K562 (cell line): ENCODE measurements around the gene MTFR2. TPM values are rescaled to one million over a fixed set of nuclear protein-coding genes. Genes with fewer than 3 reads are reported as not detected.

Experiments used
- CREB1 ChIP-seq, 2 experiments: sonication (generic) in 1 of 2; formaldehyde crosslinking in 1 of 2; IDR thresholded peaks; 2 replicates each; pipeline versions ENCODE4 v1.6.1 to v1.8.0; 2012 to 2022; ENCODE audit warnings: inconsistent platforms in 1 of 2, mild to moderate bottlenecking in 1 of 2, missing genetic modification reagents in 1 of 2, moderate library complexity in 1 of 2
- GABPB2 ChIP-seq: fragments of 250-450 bp; sonication (Bioruptor Pico); conservative IDR thresholded peaks from 2 replicates; pipeline ENCODE4 v1.5.1; 2021; ENCODE audit warnings: mild to moderate bottlenecking
- HLTF ChIP-seq: fragments of 450-650 bp; IDR thresholded peaks from 2 replicates; pipeline ENCODE4 v1.6.1; 2016
- NFIX ChIP-seq: fragments of 250-450 bp; sonication (Bioruptor Pico); IDR thresholded peaks from 2 replicates; pipeline ENCODE4 v1.4.0; 2020; ENCODE audit warnings: low read depth, mild to moderate bottlenecking, moderate library complexity
- TCF7L2 ChIP-seq: fragments of 150-350 bp; IDR thresholded peaks from 2 replicates; pipeline ENCODE4 v1.6.1; 2016; ENCODE audit warnings: low read depth, mild to moderate bottlenecking, low read length, moderate library complexity
- TOE1 ChIP-seq, 2 experiments: fragments of 450-650 bp in 1 of 2; sonication (generic) in 1 of 2; formaldehyde crosslinking in 1 of 2; IDR thresholded peaks; 2 replicates each; pipeline versions ENCODE4 v1.7.1 to v1.8.0; 2016 to 2022; ENCODE audit warnings: borderline replicate concordance in 2 of 2, mild to moderate bottlenecking in 2 of 2, antibody characterized with exemption in 1 of 2, inconsistent platforms in 1 of 2, low read depth in 1 of 2, missing genetic modification reagents in 1 of 2, moderate library complexity in 1 of 2
- ZFP36 ChIP-seq: fragments of 150-350 bp; IDR thresholded peaks from 2 replicates; pipeline ENCODE4 v1.6.1; 2018; ENCODE audit warnings: low read length, low read depth; ENCODE audit not compliant: partially characterized antibody
- ZKSCAN8 ChIP-seq: fragments of 200-800 bp; sonication (Bioruptor generic); IDR thresholded peaks from 2 replicates; pipeline ENCODE4 v1.6.1; 2016; ENCODE audit warnings: missing genetic modification characterization, missing compliant biosample characterization
- ZNF143 ChIP-seq: sonication (generic); formaldehyde crosslinking; IDR thresholded peaks from 2 replicates; pipeline ENCODE4 v1.9.0; 2022; ENCODE audit warnings: mild to moderate bottlenecking, missing genetic modification reagents
- ZNF436 ChIP-seq: fragments of 250-450, 450-650 bp; sonication (Bioruptor Pico); formaldehyde crosslinking; IDR thresholded peaks from 2 replicates; pipeline ENCODE4 v1.7.0; 2020; ENCODE audit warnings: mild to moderate bottlenecking
- ZNF586 ChIP-seq: fragments of 450-650 bp; formaldehyde crosslinking; conservative IDR thresholded peaks from 2 replicates; pipeline ENCODE4 v1.4.0; 2020; ENCODE audit warnings: mild to moderate bottlenecking, moderate library complexity
- polyA plus RNA-seq, 8 experiments: library from polyadenylated mRNA; depleted of rRNA in 4 of 8; stranded (reverse) in 5 of 8; unstranded in 3 of 8; fragments of >200 nt; fragmentation: Nextera tagmentation in 2 of 8; fragmentation: Illumina TruSeq in 1 of 8; extraction: Ambion mirVana in 2 of 8; extraction: Trizol in 1 of 8; gene quantifications; 2 replicates each; pipeline versions ENCODE4 v1.2.1 to v1.2.3, GENCODE V29; 2011 to 2014; ENCODE audit warnings: inconsistent platforms in 1 of 8, missing spikeins in 1 of 8
- total RNA-seq, 7 experiments: library from RNA; depleted of rRNA in 6 of 7; stranded (reverse); fragments of >200 nt in 6 of 7; fragmentation: Illumina TruSeq in 2 of 7; extraction: Trizol in 2 of 7; gene quantifications; 2 replicates each; pipeline versions ENCODE4 v1.2.1 to v1.2.3, GENCODE V29; 2011 to 2021; ENCODE audit warnings: low replicate concordance in 1 of 7
- TF ChIP-seq, protein P1 (sequence below), 2 experiments: fragments of 450-650 bp in 1 of 2; sonication (generic) in 1 of 2; formaldehyde crosslinking in 1 of 2; IDR thresholded peaks in 1 of 2; conservative IDR thresholded peaks in 1 of 2; 2 replicates each; pipeline versions ENCODE4 v1.6.1 to v1.8.1; 2016 to 2023; ENCODE audit warnings: mild to moderate bottlenecking in 2 of 2, moderate library complexity in 2 of 2, inconsistent platforms in 1 of 2, missing genetic modification reagents in 1 of 2
- TF ChIP-seq, protein P2 (sequence below): fragments of 450-650 bp; IDR thresholded peaks from one replicate; pipeline ENCODE4 v1.6.1; 2018; ENCODE audit warnings: mild to moderate bottlenecking, moderate library complexity; ENCODE audit not compliant: partially characterized antibody
- TF ChIP-seq, protein P3 (sequence below): sonication (generic); formaldehyde crosslinking; IDR thresholded peaks from 2 replicates; pipeline ENCODE4 v1.9.0; 2022; ENCODE audit warnings: mild to moderate bottlenecking, missing genetic modification reagents
- TF ChIP-seq, protein P4 (sequence below): fragments of 450-650 bp; formaldehyde crosslinking; IDR thresholded peaks from 2 replicates; pipeline ENCODE4 v1.4.0; 2020; ENCODE audit warnings: mild to moderate bottlenecking, moderate library complexity
- TF ChIP-seq, protein P5 (sequence below): fragments of 250-450 bp; sonication (Bioruptor Pico); IDR thresholded peaks from 2 replicates; pipeline ENCODE4 v1.9.0; 2021; ENCODE audit warnings: mild to moderate bottlenecking, inconsistent platforms
- TF ChIP-seq, protein P6 (sequence below): fragments of 250-450 bp; sonication (Bioruptor Pico); IDR thresholded peaks from 2 replicates; pipeline ENCODE4 v1.4.0; 2020; ENCODE audit warnings: mild to moderate bottlenecking, moderate library complexity

The MTFR2 gene
- total and polyA plus RNA-seq, 9 of the 15 experiments (the other 6 are each of a cell fraction or from before 2014, with no cell fraction given) = 10.1 to 63.3 (median 45.9) TPM

DNA sequence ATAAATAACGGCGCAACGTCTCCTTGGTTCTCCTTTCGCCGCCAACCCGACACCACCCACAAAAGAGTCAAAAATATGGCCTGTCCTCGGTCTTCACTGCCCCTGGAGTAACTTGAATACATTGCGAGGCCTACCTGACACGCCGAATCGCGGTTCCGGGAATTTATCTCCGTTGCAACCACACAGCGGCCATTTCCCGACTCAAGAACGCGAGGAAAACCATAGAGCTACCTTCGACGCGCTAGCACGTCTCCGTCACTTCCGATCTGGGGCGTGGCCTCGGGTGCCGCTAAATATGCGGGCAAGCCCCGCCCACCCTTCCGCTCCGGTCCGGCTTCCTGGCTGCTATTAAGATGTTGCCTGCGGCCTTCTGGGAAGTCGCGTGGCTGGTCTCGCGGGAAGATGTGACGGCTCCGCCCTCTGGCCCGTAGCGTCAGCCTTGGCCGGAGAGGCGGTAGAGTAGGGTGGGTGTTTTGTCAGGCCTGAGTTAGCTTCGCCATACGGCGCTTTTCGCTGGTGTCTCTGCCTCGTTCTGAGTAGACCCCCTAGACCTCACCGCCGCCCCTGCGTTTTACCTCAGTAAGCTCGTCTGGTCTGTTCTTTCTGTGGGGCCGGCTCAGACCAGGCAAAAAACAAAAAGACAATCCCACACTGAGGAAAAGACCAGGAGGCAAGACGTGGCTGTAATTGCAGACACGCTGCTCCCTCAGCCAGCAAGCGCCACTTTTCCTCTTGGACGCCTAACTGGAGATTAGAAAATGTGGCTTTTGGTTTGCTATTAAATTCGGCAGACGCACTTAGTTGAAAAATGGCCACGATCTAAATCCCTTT lies 39.7 kb upstream of the MTFR2 start, which contains the start of gene BCLAF1 (continued):
- TF ChIP-seq HLTF = peak; percentile 50; the same call in 1 of the 2 replicates
- peak; percentile 68; the same call in 1 of the 2 replicates for TF ChIP-seq GABPB2 (CRISPR knock-in tag)
- TF ChIP-seq TCF7L2 = no peak; the same call in 1 of the 2 replicates
- TF ChIP-seq, protein P1, sequence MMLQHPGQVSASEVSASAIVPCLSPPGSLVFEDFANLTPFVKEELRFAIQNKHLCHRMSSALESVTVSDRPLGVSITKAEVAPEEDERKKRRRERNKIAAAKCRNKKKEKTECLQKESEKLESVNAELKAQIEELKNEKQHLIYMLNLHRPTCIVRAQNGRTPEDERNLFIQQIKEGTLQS (IDR thresholded peaks at IDR 0.05) = peak; percentile 20; the same call in 1 of the 2 replicates
- TF ChIP-seq, protein P1 (CRISPR knock-in tag; conservative IDR thresholded peaks at IDR 0.05) = no peak; the same call in 1 of the 2 replicates
- TF ChIP-seq, protein P2, sequence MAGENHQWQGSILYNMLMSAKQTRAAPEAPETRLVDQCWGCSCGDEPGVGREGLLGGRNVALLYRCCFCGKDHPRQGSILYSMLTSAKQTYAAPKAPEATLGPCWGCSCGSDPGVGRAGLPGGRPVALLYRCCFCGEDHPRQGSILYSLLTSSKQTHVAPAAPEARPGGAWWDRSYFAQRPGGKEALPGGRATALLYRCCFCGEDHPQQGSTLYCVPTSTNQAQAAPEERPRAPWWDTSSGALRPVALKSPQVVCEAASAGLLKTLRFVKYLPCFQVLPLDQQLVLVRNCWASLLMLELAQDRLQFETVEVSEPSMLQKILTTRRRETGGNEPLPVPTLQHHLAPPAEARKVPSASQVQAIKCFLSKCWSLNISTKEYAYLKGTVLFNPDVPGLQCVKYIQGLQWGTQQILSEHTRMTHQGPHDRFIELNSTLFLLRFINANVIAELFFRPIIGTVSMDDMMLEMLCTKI = no peak
- TF ChIP-seq CREB1 (IDR thresholded peaks at IDR 0.05) = peak; percentile 90
- TF ChIP-seq CREB1 (CRISPR knock-in tag; IDR thresholded peaks at IDR 0.05) = peak; percentile 81
- TF ChIP-seq, protein P3, sequence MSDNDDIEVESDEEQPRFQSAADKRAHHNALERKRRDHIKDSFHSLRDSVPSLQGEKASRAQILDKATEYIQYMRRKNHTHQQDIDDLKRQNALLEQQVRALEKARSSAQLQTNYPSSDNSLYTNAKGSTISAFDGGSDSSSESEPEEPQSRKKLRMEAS = peak; percentile 76
- TF ChIP-seq, protein P4, sequence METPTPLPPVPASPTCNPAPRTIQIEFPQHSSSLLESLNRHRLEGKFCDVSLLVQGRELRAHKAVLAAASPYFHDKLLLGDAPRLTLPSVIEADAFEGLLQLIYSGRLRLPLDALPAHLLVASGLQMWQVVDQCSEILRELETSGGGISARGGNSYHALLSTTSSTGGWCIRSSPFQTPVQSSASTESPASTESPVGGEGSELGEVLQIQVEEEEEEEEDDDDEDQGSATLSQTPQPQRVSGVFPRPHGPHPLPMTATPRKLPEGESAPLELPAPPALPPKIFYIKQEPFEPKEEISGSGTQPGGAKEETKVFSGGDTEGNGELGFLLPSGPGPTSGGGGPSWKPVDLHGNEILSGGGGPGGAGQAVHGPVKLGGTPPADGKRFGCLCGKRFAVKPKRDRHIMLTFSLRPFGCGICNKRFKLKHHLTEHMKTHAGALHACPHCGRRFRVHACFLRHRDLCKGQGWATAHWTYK (CRISPR knock-in tag) = peak; percentile 91
- TF ChIP-seq ZNF436 = peak; percentile 75
- TF ChIP-seq, protein P5, sequence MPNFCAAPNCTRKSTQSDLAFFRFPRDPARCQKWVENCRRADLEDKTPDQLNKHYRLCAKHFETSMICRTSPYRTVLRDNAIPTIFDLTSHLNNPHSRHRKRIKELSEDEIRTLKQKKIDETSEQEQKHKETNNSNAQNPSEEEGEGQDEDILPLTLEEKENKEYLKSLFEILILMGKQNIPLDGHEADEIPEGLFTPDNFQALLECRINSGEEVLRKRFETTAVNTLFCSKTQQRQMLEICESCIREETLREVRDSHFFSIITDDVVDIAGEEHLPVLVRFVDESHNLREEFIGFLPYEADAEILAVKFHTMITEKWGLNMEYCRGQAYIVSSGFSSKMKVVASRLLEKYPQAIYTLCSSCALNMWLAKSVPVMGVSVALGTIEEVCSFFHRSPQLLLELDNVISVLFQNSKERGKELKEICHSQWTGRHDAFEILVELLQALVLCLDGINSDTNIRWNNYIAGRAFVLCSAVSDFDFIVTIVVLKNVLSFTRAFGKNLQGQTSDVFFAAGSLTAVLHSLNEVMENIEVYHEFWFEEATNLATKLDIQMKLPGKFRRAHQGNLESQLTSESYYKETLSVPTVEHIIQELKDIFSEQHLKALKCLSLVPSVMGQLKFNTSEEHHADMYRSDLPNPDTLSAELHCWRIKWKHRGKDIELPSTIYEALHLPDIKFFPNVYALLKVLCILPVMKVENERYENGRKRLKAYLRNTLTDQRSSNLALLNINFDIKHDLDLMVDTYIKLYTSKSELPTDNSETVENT (CRISPR knock-in tag) = peak; percentile 97
- peak; percentile 34 for TF ChIP-seq TOE1 (IDR thresholded peaks at IDR 0.05; ENCODE audit: borderline replicate concordance)
- peak; percentile 91; the same call in 1 of the 2 replicates for TF ChIP-seq TOE1 (CRISPR knock-in tag; IDR thresholded peaks at IDR 0.05; ENCODE audit: borderline replicate concordance, low read depth)
- TF ChIP-seq, protein P6, sequence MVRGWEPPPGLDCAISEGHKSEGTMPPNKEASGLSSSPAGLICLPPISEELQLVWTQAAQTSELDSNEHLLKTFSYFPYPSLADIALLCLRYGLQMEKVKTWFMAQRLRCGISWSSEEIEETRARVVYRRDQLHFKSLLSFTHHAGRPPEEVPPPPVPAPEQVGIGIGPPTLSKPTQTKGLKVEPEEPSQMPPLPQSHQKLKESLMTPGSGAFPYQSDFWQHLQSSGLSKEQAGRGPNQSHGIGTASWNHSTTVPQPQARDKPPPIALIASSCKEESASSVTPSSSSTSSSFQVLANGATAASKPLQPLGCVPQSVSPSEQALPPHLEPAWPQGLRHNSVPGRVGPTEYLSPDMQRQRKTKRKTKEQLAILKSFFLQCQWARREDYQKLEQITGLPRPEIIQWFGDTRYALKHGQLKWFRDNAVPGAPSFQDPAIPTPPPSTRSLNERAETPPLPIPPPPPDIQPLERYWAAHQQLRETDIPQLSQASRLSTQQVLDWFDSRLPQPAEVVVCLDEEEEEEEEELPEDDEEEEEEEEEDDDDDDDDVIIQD (CRISPR knock-in tag) = 0 out of 2 replicates have a peak, but pooled peaks have one; percentile 28
- peak; percentile 78 for TF ChIP-seq ZNF586
- no peak for TF ChIP-seq NFIX (CRISPR knock-in tag)
- peak; percentile 90; the same call in 1 of the 2 replicates for TF ChIP-seq ZKSCAN8
- no peak for TF ChIP-seq ZFP36
- TF ChIP-seq ZNF143 (CRISPR knock-in tag) = peak; percentile 82
